Suppressor macrophage treated with lipopolysaccharide for 4 hours (primary cell): ENCODE data around the gene MBD3L3.
"Not testable (repeated sequence)": the region's sequence is repeated elsewhere in the genome, so short reads cannot be mapped to it uniquely, and the experiment has no call there.

Source experiments
- DNase-seq: peaks from one replicate; pipeline ENCODE4 v3.0.0-alpha.2; 2020

MBD3L3 gene

DNA sequence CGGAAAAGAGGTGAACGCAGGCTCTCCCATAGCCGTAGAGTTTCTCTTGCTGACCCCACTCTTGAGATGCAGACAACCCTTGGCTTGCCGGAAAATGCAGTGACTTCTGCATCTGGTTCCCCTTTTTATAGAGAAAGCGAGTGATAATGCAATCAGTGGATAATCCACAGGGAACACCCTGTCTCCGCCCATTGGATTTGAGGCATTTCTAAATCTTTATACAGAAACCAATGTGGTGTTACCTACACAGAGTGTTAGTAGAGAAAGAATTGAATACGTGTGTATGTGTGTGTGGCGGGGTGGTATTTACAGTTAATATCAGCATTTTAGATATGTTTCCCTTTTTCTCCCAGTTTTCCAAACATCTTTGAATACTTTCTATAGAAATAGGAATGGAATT lies at the start of gene MBD3L3:
TSS of gene MBD3L3 (minus strand) at position 101 of the 400 bp plus-strand sequence. CDS start at position 30, 71 bp downstream.
- not testable (repeated sequence) for DNase-seq

DNA sequence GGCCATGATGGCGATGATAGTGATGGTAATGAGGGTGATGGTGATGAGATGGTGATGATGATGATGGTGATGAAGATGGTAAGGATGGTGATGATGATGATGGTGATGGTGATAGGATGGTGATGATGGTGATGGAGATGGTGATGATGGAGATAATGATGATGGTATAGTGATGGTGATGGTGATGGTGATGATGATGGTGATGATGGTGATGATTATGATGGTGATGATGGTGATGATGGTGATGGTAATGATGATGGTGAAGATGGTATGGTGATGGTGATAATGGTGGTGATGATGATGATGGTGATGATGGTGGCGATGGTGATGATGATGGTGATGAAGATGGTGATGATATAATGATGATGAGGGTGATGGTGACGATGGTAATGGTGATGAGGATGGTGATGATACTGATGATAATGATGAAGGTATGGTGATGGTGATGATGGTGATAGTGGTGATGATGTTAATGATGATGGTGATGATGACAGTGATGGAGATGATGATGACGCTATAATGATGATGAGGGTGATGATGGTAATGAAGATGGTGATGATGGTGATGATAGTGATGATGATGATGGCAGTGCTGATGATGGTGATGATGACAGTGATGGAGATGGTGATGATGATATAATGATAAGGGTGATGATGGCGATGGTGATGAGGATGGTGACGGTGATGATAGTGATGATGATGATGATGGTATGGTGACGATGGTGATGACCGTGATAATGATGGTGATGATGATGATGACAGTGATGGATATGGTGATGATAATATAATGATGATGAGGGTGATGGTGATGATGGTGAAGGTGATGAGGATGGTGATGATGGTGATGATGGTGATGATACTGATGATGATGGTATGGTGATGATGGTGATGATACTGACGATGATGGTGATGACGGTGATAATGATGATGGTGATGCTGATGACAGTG lies 48.5 kb upstream of the MBD3L3 start:
- no peak for DNase-seq

DNA sequence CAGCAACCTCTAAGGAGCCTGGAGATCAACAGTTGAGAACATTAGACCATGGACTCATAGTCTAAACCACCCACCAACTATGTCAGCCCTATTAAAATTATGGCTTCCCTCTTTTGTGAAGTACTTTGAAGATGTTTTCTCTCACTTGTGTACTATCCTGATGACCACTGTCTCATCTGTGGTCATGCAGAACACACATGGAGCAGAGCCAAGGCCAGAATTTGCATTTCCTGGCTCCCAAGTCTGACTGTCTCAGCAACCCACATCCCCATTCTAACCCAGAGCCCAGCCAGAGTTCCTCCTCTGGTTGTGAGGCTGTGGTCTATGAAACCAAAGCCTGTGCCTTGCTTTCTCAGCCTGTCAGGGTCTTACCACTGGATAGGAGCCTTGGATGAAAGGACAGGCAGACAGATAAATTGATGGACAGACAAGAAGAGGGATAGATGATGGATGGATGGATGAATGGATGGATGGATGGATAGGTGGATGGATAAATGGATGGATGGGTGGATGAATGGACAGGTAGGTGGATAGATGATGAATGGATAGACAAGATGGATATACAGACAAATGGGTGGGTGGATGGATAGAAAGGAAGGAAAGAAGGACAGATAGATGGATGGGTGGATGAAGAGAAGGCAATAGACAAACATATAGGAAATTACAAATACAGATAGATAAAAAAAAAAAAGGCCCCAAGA lies 46.4 kb upstream of the MBD3L3 start:
- peak; percentile 78 for DNase-seq

DNA sequence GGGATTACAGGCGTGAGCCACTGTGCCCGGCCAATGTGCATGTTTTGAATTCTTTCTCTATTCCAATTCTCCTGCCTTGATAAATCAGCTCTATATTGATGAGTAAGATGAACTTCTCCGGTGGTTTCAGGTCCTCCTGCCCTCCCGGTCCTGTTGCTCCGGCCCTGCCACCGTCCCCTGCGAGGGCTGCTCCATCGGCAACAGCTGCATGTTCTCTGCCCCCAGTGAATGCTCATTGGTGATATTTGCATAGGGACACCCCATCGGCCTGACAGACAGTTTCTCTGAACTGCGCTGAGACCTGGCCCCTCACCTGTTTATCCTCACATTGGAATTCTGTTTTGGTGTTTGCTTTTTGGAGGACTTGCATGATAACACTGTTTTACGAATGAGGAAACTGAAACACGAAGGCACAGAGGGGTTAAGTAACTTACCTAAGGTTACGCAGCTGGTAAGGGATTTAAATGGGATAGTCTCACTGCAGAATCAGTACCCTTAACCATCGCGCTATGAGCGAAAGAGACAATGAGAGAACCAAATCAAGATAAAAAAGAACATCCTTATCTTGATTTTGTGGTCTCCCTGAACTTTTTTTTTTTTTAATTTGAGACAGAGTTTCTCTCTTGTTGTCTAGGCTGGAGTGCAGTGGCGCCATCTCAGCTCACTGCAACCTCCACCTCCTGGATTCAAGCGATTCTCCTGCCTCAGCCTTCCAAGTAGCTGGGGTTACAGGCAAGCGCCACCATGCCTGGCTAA lies 43.2 kb upstream of the MBD3L3 start:
- no peak for DNase-seq

DNA sequence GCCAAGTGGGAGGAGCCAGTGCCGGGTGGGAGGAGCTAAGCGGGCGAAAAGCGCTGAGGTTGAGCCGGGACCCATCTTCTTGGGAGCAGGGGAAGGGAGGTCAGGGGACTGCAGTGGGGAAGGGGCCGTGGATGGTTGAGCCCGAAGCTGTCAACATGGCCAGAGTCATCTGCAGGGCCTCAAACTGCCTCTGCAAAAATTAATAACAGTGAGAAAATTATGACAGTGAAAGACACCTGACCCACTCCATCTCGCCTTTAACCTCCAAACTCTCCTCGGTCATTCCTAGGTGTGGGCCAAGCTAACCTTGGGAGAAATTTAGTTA lies 41.1 kb upstream of the MBD3L3 start:
- no peak for DNase-seq

DNA sequence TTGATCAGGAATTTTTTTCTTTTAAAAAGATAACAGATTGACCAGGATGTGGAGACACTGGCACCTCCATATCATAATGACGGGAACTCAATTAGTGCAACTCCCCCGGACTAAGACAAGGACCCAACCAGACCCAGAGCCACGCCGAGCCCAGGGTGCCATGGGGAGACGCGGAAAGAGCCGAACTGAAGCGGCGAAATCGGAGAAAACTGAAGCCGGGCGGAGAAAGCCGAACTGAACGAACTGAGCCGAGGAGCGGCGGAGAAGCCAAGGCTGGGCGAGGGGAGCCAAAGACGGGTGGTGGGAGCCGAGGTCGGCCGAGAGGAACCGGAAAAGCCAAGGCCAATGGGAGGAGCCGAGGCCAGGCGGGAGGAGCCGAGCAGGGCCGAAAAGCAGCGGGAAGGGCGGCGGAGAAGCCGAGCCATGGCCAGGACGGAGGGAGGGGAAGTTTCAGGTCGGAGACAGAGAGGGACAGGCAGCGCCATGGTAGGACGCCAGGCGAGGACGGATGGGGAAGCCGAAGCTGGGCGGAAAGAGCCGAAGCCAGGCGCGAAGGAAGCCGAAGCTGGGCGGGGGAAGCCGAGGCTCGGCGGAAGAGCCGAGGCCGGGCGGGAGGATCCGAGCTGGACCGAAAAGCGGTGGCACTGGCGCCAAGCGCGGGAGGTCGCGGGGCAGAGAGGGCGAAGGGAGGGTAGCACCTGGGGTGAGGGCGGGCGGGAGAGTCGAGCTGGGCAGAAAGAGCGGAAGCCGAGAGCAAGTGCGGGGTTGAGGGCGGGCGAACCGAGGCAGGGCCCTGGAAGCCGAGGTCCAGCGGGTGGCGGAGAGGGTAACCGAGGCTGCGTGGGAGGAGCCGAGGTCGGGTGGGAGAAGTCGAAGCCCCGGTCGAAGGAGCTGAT lies 40.5 kb upstream of the MBD3L3 start:
- peak; percentile 94 for DNase-seq

DNA sequence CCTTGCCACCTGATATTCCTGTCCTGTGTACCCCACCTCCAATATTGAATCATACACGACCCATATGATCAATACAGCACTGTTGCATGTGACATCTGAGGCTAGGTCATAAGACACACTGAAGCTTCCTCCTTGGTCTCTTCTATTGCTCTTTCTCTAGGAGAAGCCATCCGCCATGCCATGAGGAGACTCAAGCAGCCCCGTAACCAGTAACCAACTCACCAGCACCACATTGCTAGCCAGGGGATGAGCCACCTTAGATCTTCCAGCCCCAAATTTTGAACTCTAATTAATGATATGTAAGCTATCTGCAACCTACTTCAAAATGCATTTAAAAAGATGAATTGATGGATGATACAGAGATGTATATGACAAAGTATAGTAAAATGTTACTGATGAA lies 39.6 kb upstream of the MBD3L3 start:
- no peak for DNase-seq

GRCh38 chr19:7088999-7089398 lies 30.5 kb upstream of the MBD3L3 start:
- no peak for DNase-seq

GRCh38 chr19:7083076-7083956 lies 24.8 kb upstream of the MBD3L3 start:
- no peak for DNase-seq

DNA sequence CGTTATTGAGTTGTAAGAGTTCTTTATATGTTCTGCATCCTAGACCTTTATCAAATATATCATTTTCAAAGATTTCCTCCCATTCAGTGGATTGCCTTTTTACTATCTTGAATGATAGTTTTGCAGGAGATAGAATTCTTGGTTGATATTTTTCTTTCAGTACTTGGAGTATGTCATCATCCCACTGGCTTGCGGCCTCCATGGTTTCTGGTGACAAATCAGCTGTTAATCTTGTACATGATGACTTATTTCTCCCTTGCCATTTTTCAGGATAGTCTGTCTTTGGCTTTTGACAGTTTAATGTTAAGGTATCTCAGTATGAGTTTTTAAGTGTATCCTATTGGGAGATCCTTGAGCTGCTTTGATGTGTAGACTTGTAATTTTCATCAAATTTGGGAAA lies 19.5 kb upstream of the MBD3L3 start:
- DNase-seq, result no peak

- no peak for DNase-seq
Observed at GRCh38 chr19:7076151-7076550, 17.7 kb upstream of the MBD3L3 start.

GRCh38 chr19:7074705-7075282 lies 16.3 kb upstream of the MBD3L3 start:
- DNase-seq, result no peak

GRCh38 chr19:7072541-7072940 lies 14.1 kb upstream of the MBD3L3 start:
- DNase-seq, result no peak

DNA sequence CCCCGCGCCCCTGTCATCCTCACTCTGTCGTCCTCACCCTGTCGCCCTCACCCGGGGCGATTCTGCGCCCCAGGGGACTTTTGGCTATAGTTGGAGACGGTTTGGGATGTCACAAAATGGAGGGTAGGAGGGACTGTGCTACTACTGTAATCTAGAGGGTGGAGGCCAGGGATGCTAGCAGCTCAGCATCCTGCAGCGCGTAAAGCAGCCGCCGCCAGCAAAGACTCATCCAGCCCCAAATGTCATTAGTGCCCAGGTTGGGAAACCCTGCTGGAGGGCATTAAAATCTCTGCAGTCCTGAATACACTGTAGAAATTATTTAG lies 11.4 kb upstream of the MBD3L3 start:
- DNase-seq, result no peak

DNA sequence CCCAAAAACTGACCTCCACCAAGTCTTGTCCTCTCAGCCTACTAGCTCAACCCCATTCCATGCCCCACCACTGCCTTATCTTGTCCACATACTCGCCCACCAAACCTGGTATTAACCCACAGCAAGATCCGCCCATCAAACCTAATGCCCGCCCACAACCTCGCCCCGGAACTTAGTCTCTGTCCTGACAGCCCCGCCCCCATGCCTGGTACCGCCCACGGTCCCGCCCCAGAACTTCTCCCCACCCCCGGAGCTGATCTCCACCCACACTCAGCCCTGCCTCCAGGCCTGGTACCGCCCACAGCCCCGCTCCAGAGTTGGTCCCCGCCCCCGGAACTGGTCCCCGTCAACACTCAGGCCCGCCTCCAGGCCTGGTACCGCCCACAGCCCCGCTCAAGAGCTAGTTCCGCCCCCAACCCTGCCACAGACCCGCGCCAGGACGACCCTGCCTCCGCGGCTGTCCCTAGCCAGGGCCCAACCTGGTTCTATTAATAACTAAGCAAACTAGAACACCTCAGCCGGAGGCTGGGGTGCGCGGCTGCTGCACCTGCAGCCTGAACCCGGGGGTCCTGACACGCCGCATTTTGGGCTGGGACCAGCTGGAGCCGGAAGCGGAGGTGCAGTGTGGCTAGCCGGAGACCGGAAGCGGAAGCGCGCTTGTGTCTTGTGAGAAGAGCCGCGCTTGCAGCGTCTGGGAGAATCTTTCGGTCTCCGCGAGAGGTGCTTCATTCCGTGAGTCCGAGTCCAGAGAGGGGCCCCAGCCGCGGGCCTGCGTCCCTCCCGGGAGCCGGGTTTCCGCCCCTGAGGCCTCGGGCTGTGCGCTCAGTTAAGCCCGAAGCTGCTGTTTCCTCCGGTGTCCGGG lies 10.8 kb upstream of the MBD3L3 start, which contains the start of gene ZNF557:
TSS of gene ZNF557 (plus strand) at position 662 of the 862 bp plus-strand sequence. CDS start 5,372 bp downstream, outside the sequence.
- DNase-seq, result peak; percentile 98

- DNase-seq, result no peak
Observed at GRCh38 chr19:7068599-7068998, 10.1 kb upstream of the MBD3L3 start.

GRCh38 chr19:7067716-7068115 lies 9.2 kb upstream of the MBD3L3 start:
- DNase-seq, result no peak

- DNase-seq, result not testable (repeated sequence)
Observed at GRCh38 chr19:7067122-7067521, 8.6 kb upstream of the MBD3L3 start.

DNA sequence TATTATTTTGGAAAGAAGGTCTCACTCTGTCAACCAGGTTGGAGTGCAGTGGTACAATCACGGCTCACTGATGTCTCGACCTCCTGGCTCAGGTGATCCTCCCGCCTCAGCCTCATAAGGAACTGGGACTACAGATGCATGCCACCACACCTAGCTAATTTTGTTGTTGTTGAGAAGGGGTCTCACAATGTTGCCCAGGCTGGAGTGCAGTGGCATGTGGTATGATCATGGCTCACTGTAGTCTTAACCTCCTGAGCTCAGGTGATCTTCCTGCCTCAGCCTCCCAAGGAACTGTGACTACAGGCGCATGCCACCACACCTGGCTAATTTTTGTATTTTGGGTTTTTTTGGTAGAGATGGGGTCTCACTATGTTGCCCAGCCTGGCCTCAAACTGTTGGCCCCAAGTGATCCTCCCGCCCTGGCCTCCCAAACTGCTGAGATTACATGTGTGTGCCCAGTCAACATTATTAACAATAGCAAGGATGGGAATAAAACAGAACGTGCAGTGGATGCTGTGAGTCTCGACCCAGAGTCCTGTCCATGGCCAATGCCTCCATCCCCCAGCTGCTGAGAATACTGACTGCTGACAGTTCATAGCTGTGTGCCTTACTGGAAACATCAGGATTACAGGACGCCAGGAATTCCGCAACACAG lies 5.4 kb upstream of the MBD3L3 start:
- DNase-seq, result no peak
